Thymus (tissue), 11 donors: ENCODE results near the gene HOXA6. TPM values are rescaled to one million over a fixed set of nuclear protein-coding genes. Genes with fewer than 3 reads are reported as not detected.

Experiments used
- DNase-seq, 9 donors: peaks; one replicate each; pipeline ENCODE4 v3.0.0-alpha.2; 2013; ENCODE audit warnings: low spot score in 9 of 9, low read depth in 6 of 9, missing footprints in 1 of 9
- H3K27ac ChIP-seq, 2 donors: one replicate each; pipeline ENCODE4 v1.5.1; 2013; ENCODE audit warnings: control low read depth in 1 of 2, low read depth in 1 of 2, low read length in 1 of 2, mild to moderate bottlenecking in 1 of 2, moderate library complexity in 1 of 2
- H3K27me3 ChIP-seq, 2 donors: one replicate each; pipeline ENCODE4 v1.5.1; 2013; ENCODE audit warnings: low read length in 1 of 2; ENCODE audit not compliant: control insufficient read depth in 2 of 2, insufficient read depth in 1 of 2
- H3K36me3 ChIP-seq, 2 donors: one replicate each; pipeline ENCODE4 v1.5.1; 2013; ENCODE audit warnings: low read length in 1 of 2, mild to moderate bottlenecking in 1 of 2, moderate library complexity in 1 of 2; ENCODE audit not compliant: control insufficient read depth in 2 of 2, insufficient read depth in 2 of 2
- H3K4me1 ChIP-seq, 2 donors: one replicate each; pipeline ENCODE4 v1.5.1; 2013; ENCODE audit warnings: low read length in 2 of 2; ENCODE audit not compliant: control insufficient read depth in 2 of 2, insufficient read depth in 2 of 2
- H3K4me3 ChIP-seq, 2 donors: one replicate each; pipeline ENCODE4 v1.5.1; 2013; ENCODE audit warnings: low read length in 2 of 2, control low read depth in 1 of 2, mild to moderate bottlenecking in 1 of 2
- H3K9me3 ChIP-seq, 2 donors: one replicate each; pipeline ENCODE4 v1.5.1; 2013; ENCODE audit warnings: low read length in 1 of 2, mild to moderate bottlenecking in 1 of 2; ENCODE audit not compliant: control insufficient read depth in 2 of 2, insufficient read depth in 1 of 2
- WGBS: extraction: QIAGEN DNeasy Blood & Tissue Kit; methylation state at CpG from one replicate; pipeline ENCODE4 v1.1.7; 2013; 5-methylcytosine and 5-hydroxymethylcytosine counted together
- polyA plus RNA-seq: library from polyadenylated mRNA; stranded (reverse); fragments of 200-250 nt; gene quantifications from one replicate; pipeline ENCODE4 v1.2.3, GENCODE V29; 2013
- total RNA-seq: library from RNA; stranded (reverse); fragments of 120-200 nt; gene quantifications from one replicate; pipeline ENCODE4 v1.2.4, GENCODE V29; 2013
- donor health status: healthy.

HOXA6 gene
- total and polyA plus RNA-seq, 2 donors = 0.09 to 0.33 TPM

DNA sequence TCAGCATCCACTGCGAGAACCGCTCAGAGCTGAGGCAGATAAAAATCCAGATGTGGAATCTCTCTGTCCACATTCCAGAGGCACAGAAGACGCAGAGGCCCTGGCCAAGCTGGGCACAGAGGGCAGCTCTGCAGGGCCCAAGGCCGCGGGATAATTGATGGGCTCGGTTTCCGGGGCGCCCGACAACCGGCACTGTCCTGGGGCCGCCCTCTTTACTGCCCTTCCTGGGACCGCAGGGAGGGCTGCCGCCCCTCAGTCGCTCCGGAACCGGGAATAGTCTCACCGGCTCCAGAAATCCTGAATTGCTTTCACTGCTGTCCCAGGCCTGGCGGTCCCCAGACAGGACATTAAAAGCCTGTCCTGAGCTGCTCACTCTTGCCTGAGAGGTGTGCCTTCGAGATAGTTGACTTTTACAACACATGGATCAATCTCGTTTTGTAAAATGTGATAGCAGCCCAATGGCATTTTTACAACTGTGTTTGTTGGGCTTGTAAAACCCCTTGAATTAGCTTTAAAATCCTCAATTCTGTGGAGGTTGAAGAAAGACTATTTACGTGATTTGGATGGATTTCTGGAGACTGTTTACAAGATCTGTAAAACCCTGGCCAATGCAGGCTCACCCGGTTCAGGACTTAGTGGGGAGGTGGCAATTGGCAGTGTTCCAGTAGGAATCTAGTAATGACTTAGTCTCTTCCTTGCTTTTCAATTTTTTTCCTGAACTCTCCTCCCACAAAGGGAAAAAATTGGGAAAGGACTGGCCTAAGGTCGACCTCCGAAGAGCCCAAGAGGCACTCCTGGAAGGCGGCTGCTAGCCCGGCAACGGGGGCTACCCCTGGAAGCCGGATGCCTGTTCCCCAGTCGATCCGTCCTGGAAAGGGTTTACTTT is 1.4 kb upstream of the HOXA6 start:
- peaks cover 16 to 39% of the 10 kb centered on the region in 2 donors for H3K4me1 ChIP-seq

DNA sequence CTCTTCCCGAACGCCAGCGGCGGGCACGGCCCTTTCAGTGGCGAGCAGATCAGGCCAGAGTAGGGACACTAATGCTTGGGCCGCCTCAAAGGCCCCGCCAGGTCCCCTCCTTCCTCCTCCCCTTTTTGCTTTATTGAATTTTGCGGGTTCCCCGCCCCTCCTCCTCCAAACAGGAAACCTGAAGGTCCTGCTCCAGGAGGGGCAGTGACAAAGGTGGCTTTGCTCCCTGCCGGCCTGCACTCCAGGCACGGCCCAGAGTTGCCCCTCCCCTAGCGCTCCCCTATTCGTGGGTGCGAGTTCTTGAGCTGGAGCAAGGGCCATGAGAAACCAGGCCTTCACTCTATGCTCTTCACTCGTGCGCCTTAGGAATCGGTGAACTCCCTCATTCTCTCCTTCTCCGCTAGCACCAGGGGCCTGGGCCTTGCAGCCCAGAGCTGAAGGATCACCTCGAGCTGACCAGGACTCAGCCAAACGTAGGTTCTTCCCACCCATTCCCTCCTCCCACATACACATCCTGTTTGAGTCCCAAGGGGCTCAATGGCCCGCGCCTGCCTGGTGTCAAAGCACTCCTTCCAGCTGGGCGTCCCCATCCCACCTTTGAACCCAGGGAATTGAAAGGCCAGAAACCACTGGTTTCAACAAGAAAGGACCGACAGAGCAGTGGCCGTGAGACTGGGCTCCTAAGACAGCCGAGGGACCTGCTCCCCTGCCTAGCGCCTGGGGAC is 619 bp upstream of the HOXA6 start:
- peaks cover 2 to 54% of the 10 kb centered on the region in 2 donors for H3K9me3 ChIP-seq
- DNase-seq = no peak
- H3K4me3 ChIP-seq = peak overlapping the region in 1 of 2 donors; percentile 17
- no peaks in the 10 kb centered on the region for H3K36me3 ChIP-seq
- peaks cover 66 to 100% of the 10 kb centered on the region in 2 donors for H3K27me3 ChIP-seq
- 9% methylated on average over 28 of the region's 28 CpGs for WGBS
- peaks cover 16 to 39% of the 10 kb centered on the region in 2 donors for H3K4me1 ChIP-seq
- no peak overlapping the region for H3K27ac ChIP-seq

More for the DNA sequence above, 1.4 kb upstream of the HOXA6 start:
- Histone ChIP-seq H3K36me3 (no peaks in the 10 kb centered on the region), H3K9me3 (peaks cover 0 to 54% of the 10 kb centered on the region in 2 donors), H3K4me3 (no peak overlapping the region), H3K27ac (no peak overlapping the region), H3K27me3 (peaks cover 74 to 100% of the 10 kb centered on the region in 2 donors)
- WGBS = 25% methylated on average over 30 of the region's 30 CpGs
- DNase-seq = no peak

DNA sequence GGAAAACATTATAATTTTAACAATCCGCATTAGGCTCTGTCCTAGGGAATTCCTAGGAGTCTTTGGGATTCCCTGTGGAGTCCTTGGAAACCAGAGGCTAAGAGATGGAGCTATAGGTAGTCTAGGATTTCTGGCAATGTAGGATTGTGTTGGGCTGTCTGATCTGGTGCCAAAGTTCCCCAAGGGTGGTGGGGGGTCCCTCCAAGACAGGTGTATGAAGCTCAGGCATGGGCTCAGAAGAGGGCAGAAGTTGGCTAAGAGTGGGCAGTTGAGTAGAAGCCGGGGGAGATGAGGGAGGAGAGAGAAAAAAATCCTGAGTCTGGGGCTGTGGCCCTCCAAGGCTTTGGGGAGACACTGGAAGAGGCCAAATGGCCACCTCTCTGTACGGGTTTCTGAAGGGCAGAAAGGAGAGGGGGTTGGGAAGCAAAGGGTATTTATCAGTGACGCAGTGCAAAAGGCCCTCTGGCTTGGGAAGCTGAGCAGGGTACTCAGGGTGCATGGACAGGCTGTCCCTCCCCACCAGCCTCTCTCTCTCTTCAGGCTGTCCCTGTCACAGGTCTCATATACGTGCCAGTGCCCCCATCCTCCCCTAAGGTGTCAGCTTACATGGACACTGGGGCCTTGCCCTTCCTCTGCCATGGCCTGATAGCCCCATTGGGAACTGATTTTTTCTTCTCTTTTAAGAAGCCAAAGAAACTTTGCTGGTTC is 929 bp downstream of the HOXA6 start:
- Histone ChIP-seq H3K27ac (no peak overlapping the region), H3K9me3 (peaks cover 2 to 42% of the 10 kb centered on the region in 2 donors), H3K27me3 (peaks cover 53 to 100% of the 10 kb centered on the region in 2 donors), H3K4me1 (peaks cover 12 to 30% of the 10 kb centered on the region in 2 donors), H3K4me3 (no peak overlapping the region), H3K36me3 (no peaks in the 10 kb centered on the region)
- no peak for DNase-seq
- WGBS = 96% methylated on average over 5 of the region's 5 CpGs

DNA sequence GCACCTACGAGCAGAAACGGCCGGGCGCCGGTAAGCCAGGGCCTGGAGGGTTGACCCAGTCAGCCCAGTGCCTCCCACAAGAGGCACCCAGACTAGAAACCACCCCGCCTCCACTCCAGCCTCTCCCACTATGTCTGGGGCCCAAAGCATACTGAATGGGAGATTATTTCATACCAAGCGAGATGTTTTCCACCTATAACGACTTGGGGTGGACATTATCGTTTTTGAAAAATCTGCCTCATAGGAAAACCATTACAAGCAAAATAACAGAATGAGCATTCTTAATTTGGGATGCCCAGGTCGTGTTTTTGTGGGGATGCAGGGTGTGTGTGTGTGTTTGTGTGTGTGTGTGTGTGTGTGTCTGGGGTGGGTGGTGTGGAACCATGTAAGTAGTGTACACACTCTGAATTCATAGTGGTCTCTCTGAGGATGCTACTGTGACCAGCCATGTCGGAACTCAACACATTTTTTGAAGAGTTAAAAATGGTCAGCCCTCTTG is 1.6 kb downstream of the HOXA6 start:
- Histone ChIP-seq H3K27me3 (peaks cover 46 to 97% of the 10 kb centered on the region in 2 donors), H3K36me3 (no peaks in the 10 kb centered on the region), H3K9me3 (peaks cover 2 to 36% of the 10 kb centered on the region in 2 donors), H3K4me3 (no peak overlapping the region), H3K4me1 (peaks cover 6 to 23% of the 10 kb centered on the region in 2 donors), H3K27ac (no peak overlapping the region)
- no peak for DNase-seq
- 89% methylated on average over 11 of the region's 11 CpGs for WGBS

DNA sequence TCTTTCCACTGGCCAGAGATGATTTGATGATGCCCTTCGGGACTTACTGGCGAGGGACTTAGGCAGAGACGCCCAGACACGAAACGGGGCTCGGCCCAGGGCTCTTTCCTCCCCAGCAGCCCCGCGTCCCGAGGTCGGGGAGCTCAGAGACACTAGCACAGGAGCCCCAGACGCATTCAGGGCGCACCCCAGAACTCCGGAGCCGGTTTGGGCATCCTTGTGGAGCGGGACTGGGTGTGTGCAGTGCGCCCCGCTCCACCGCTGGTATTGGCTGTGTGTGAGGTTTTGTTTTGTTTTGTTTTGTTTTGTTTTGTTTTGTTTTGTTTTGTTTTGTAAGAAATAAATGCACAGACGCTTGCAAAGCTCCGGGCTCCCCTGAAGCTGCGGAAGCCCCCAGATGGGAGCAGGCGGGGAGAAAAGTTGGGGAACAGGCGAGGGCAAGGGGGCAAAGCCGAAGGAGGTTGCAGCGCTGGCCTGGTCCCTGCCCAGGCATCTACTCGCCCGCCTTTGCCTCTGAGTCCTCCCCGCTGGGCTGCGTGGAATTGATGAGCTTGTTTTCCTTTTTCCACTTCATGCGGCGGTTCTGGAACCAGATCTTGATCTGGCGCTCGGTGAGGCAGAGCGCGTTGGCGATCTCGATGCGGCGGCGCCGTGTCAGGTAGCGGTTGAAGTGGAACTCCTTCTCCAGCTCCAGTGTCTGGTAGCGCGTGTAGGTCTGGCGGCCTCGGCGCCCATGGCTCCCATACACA is 2.2 kb downstream of the HOXA6 start:
- no peak for DNase-seq
- no peak overlapping the region for H3K27ac ChIP-seq
- peaks cover 2 to 30% of the 10 kb centered on the region in 2 donors for H3K9me3 ChIP-seq
- 91% methylated on average over 47 of the region's 47 CpGs for WGBS
- H3K4me1 ChIP-seq = peaks cover 6 to 18% of the 10 kb centered on the region in 2 donors
- peaks cover 41 to 97% of the 10 kb centered on the region in 2 donors for H3K27me3 ChIP-seq
- H3K36me3 ChIP-seq = no peaks in the 10 kb centered on the region
- no peak overlapping the region for H3K4me3 ChIP-seq

DNA sequence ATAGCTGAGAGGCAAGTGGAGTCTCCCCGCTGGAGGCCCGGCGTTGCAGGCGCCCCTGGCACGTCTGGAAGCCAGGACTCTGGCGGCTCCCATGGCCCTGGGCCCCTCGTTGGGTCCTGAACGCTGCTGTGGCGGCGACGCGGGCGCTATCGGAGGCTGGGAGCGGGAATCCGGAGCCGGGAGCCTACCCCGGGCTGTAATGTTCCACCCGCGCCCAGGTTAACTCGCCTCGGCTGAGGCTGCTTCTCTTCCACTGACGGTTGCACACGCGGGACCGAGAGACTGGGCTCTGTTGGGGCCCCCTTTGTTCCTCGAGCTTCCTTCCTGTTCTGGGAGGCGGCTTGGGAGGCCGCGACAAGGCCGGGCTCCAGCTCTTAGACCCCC is 2.8 kb downstream of the HOXA6 start:
- DNase-seq = no peak
- Histone ChIP-seq H3K27ac (no peak overlapping the region), H3K9me3 (peaks cover 2 to 29% of the 10 kb centered on the region in 2 donors), H3K27me3 (peaks cover 37 to 96% of the 10 kb centered on the region in 2 donors), H3K4me3 (no peak overlapping the region), H3K36me3 (no peaks in the 10 kb centered on the region), H3K4me1 (peaks cover 6 to 15% of the 10 kb centered on the region in 2 donors)
- WGBS = 86% methylated on average over 31 of the region's 31 CpGs

DNA sequence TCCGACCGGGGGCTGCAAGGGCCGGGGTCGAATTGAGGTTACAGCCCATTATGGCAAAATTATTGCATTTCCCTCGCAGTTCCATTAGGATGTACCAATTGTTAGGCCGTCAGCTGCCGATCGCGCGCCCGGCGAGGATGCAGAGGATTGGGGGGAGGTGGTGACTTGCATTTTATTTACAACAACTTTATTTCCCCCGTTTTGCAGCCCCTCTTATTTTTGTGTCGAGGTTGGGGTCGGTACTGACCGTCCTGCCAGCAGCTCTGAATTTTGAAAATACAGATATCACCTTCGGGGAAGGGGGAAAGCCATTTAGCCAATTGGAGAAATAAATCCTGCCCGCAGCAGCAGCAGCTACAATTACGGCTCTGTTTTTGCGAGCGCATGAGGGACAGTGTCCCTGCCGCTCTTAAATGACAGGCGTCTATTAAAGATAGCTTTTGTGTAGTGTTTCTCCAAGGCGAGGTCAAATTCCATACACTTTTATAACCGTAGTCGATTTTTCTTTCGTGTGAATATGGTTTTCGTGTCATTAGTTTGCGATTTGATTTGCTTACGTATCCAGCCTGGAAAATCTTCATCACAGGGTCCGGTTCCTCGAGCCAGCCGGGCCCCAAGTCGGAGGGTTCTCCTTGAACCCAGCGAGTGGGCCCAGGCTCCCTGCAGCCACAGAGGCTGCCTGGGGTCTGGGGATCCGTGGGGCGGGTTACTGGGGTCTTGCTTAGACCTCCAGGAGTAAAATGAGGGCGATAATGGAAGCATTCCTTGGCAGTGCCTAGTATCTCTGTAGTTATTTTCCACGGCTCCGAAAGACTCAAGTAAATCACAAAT is 3.4 kb downstream of the HOXA6 start:
- Histone ChIP-seq H3K9me3 (peaks cover 2 to 29% of the 10 kb centered on the region in 2 donors), H3K36me3 (no peaks in the 10 kb centered on the region), H3K27ac (no peak overlapping the region), H3K4me3 (no peak overlapping the region), H3K4me1 (peaks cover 6 to 15% of the 10 kb centered on the region in 2 donors), H3K27me3 (peaks cover 31 to 96% of the 10 kb centered on the region in 2 donors)
- WGBS = 90% methylated on average over 40 of the region's 40 CpGs
- DNase-seq = no peak
